GM23248 (cell line): Measurements from ENCODE around the gene GSTM4. TPM values are rescaled to one million over a fixed set of nuclear protein-coding genes. Genes with fewer than 3 reads are reported as not detected.
"Not testable (repeated sequence)": the region's sequence is repeated elsewhere in the genome, so short reads cannot be mapped to it uniquely, and the experiment has no call there.

Experiments
- DNase-seq: peaks from one replicate; pipeline ENCODE4 v3.0.0-alpha.2; 2015
- H2AFZ ChIP-seq: fragments of 200-600 bp; sonication (generic); 2 replicates; pipeline ENCODE4 v1.6.1; 2016; ENCODE audit warnings: antibody characterized with exemption
- H3F3A ChIP-seq: fragments of 200-600 bp; sonication (generic); 2 replicates; pipeline ENCODE4 v1.6.1; 2016; ENCODE audit warnings: mild to moderate bottlenecking, antibody characterized with exemption, mixed run types; ENCODE audit not compliant: insufficient read depth
- H3K27ac ChIP-seq: fragments of 200-600 bp; sonication (generic); 2 replicates; pipeline ENCODE4 v1.5.1; 2016; ENCODE audit warnings: mild to moderate bottlenecking
- H3K27me3 ChIP-seq: fragments of 200-600 bp; sonication (generic); replicated peaks from 2 replicates; pipeline ENCODE4 v1.6.1; 2016; ENCODE audit warnings: mild to moderate bottlenecking; ENCODE audit not compliant: insufficient read depth
- H3K36me3 ChIP-seq: fragments of 200-600 bp; sonication (generic); 2 replicates; pipeline ENCODE4 v1.6.1; 2016; ENCODE audit warnings: low read depth, mild to moderate bottlenecking
- H3K4me1 ChIP-seq: fragments of 200-600 bp; sonication (generic); 2 replicates; pipeline ENCODE4 v1.6.1; 2016; ENCODE audit warnings: mild to moderate bottlenecking; ENCODE audit not compliant: insufficient read depth
- H3K4me2 ChIP-seq: fragments of 200-600 bp; sonication (generic); one replicate; pipeline ENCODE4 v1.6.1; 2016; ENCODE audit warnings: mild to moderate bottlenecking; ENCODE audit not compliant: unreplicated experiment
- H3K4me3 ChIP-seq: fragments of 200-600 bp; sonication (generic); 2 replicates; pipeline ENCODE4 v1.5.1; 2016; ENCODE audit warnings: mild to moderate bottlenecking
- H3K79me2 ChIP-seq: fragments of 200-600 bp; sonication (generic); 2 replicates; pipeline ENCODE4 v1.6.1; 2016; ENCODE audit warnings: mild to moderate bottlenecking; ENCODE audit not compliant: insufficient read depth
- H3K9ac ChIP-seq: fragments of 200-600 bp; sonication (generic); 2 replicates; pipeline ENCODE4 v1.6.1; 2016; ENCODE audit warnings: mild to moderate bottlenecking
- H3K9me2 ChIP-seq: fragments of 200-600 bp; sonication (generic); 2 replicates; pipeline ENCODE4 v1.6.1; 2016; ENCODE audit warnings: mixed run types, mild to moderate bottlenecking, moderate library complexity; ENCODE audit not compliant: insufficient read depth
- H3K9me3 ChIP-seq: fragments of 200-600 bp; sonication (generic); one replicate; pipeline ENCODE4 v1.6.1; 2017; ENCODE audit warnings: low read depth
- H4K20me1 ChIP-seq: fragments of 200-600 bp; sonication (generic); 2 replicates; pipeline ENCODE4 v1.6.0; 2016; ENCODE audit not compliant: insufficient read depth
- EZH2 ChIP-seq: fragments of 200-600 bp; sonication (generic); IDR thresholded peaks from 2 replicates; pipeline ENCODE4 v1.6.1; 2018; ENCODE audit warnings: antibody characterized with exemption, mild to moderate bottlenecking; ENCODE audit not compliant: insufficient read depth, poor library complexity, severe bottlenecking
- EZH2phosphoT487 ChIP-seq: fragments of 200-600 bp; sonication (generic); IDR thresholded peaks from 2 replicates; pipeline ENCODE4 v1.6.1; 2018; ENCODE audit warnings: antibody characterized with exemption, moderate library complexity, mild to moderate bottlenecking, low read depth; ENCODE audit not compliant: insufficient read depth
- WGBS, 2 experiments: methylation state at CpG; one replicate each; pipeline ENCODE4 v1.1.6; 2015 to 2017; ENCODE audit warnings: low lambda C conversion rate in 2 of 2, low coverage in 1 of 2; ENCODE audit errors: missing lambda C conversion rate in 2 of 2; 5-methylcytosine and 5-hydroxymethylcytosine counted together
- in situ Hi-C: fragments of 300-500 bp; cut with MboI; formaldehyde crosslinking; loops from 2 replicates; pipeline ENCODE4 v1.15.0; 2020
- polyA plus RNA-seq: library from polyadenylated mRNA; unstranded; fragments of >200 nt; fragmentation: Nextera tagmentation; extraction: Ambion mirVana; gene quantifications from 2 replicates; pipeline ENCODE4 v1.2.1, GENCODE V29; 2016
- total RNA-seq: library from RNA; depleted of rRNA; stranded (reverse); fragments of >200 nt; shearing (Covaris generic); gene quantifications from 2 replicates; pipeline ENCODE4 v1.2.3, GENCODE V29; 2014

The GSTM4 gene
- total and polyA plus RNA-seq, 2 experiments from 2014 or later: 6.2 to 12.4 TPM

- H3K36me3 ChIP-seq: no peaks in the 10 kb centered on the region
- WGBS, 2 experiments: 8 to 11% methylated on average over 16 to 22 of the region's 22 CpGs
- H3K9me2 ChIP-seq: no peaks in the 10 kb centered on the region
- H3K4me3 ChIP-seq: peak within 1 kb of the TSS; percentile 70
- peak within 1 kb of the TSS; percentile 67 for H3K9ac ChIP-seq
- H3K27me3 ChIP-seq: no peaks in the 10 kb centered on the region
- DNase-seq: peak; percentile 93
- no peak within 1 kb of the TSS for H3K27ac ChIP-seq
- in situ Hi-C loops: no loop called here
- peak within 1 kb of the TSS; percentile 92 for H3K4me2 ChIP-seq
- H2AFZ ChIP-seq: peak within 1 kb of the TSS; percentile 84
- no peaks in the 10 kb centered on the region for H3F3A ChIP-seq
- TF ChIP-seq EZH2 (no peak), EZH2phosphoT487 (no peak)
- no peaks in the 10 kb centered on the region for H3K9me3 ChIP-seq
- H4K20me1 ChIP-seq: no peaks in the 10 kb centered on the region
- H3K79me2 ChIP-seq: no peaks in the 10 kb centered on the region
- H3K4me1 ChIP-seq: peaks cover 10% of the 10 kb centered on the region; the same call in 1 of the 2 replicates
These were observed 11.7 kb downstream of the GSTM4 start, which contains the start of gene GSTM2 for GRCh38 chr1:109667452-109668122. TSS of gene GSTM2 (plus strand) at chr1:109668057. CDS start at chr1:109668116, 59 bp downstream.

DNA sequence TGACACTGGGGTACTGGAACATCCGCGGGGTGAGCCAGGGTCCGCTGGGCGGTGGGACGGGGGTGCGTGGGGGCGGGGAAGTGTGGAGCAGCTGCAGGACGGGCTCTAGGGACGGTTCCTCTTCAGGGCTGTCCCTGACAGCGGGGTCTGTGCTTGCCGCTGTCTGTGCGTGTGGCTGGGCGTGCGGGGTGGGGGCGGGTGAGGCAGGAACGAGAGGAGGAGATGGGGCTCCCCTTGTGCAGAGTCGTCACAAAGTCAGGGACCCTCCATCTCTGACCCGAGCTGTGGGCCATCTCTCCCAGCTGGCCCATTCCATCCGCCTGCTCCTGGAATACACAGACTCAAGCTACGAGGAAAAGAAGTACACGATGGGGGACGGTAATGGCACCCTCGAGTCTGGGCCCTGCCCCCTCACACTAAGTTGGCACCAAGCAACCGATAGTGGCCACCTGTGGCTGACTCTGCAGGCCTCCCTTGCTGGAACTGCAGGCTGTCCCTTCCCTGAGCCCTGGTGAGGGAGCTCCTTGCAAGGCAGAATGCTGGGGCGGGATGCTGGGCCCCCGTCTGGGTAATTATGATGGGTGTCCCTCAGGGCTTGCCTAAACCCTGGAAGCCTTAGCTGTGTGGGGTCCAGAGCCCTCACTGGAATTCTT, 12.3 kb downstream of the GSTM4 start:
- peak overlapping the region; percentile 92 for H3K4me2 ChIP-seq
- TF ChIP-seq EZH2phosphoT487: no peak
- no peak for TF ChIP-seq EZH2
- H4K20me1 ChIP-seq: no peaks in the 10 kb centered on the region
- no peaks in the 10 kb centered on the region for H3K27me3 ChIP-seq
- H3F3A ChIP-seq: no peaks in the 10 kb centered on the region
- WGBS, 2 experiments: 6 to 8% methylated on average over 13 to 18 of the region's 26 CpGs
- H3K36me3 ChIP-seq: no peaks in the 10 kb centered on the region
- peak overlapping the region; percentile 67 for H3K9ac ChIP-seq
- H3K9me2 ChIP-seq: no peaks in the 10 kb centered on the region
- H3K79me2 ChIP-seq: no peaks in the 10 kb centered on the region
- H3K4me3 ChIP-seq: peak overlapping the region; percentile 70
- no peaks in the 10 kb centered on the region for H3K9me3 ChIP-seq
- in situ Hi-C loops: no loop called here
- DNase-seq: peak; percentile 36
- no peak overlapping the region for H3K27ac ChIP-seq
- H3K4me1 ChIP-seq: peaks cover 10% of the 10 kb centered on the region; the same call in 1 of the 2 replicates
- H2AFZ ChIP-seq: peak overlapping the region; percentile 84

DNA sequence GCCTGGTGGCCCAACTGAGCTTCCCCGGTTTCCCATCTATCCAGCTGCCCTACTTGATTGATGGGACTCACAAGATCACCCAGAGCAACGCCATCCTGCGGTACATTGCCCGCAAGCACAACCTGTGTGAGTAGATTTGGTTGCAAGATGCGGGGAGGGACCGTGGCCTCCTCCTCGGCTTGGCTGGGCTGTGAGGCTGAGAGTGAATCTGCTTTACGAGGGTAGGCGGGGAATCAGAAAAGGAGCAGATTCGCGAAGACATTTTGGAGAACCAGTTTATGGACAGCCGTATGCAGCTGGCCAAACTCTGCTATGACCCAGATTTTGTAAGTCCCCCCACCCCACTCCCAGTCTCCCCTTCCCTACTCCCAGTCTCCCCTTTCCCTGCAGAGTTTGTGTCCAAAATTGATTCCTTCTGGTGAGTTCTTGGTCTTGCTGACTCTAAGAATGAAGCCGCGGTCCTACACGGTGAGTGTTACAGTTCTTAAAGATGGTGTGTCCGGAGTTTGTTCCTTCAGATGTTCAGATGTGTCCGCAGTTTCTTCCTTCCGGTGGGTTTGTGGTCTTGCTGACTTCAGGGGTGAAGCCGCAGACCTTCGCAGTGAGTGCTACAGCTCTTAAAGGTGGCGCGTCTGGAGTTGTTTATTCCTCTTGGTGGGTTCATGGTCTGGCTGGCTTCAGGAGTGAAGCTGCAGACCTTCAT, 13.5 kb downstream of the GSTM4 start:
- DNase-seq: no peak
- no peak overlapping the region for H2AFZ ChIP-seq
- H4K20me1 ChIP-seq: no peaks in the 10 kb centered on the region
- H3K27me3 ChIP-seq: no peaks in the 10 kb centered on the region
- 87 to 89% methylated on average over 20 to 22 of the region's 22 CpGs for WGBS, 2 experiments
- no peaks in the 10 kb centered on the region for H3F3A ChIP-seq
- no peaks in the 10 kb centered on the region for H3K9me3 ChIP-seq
- H3K4me1 ChIP-seq: peaks cover 5% of the 10 kb centered on the region; the same call in 1 of the 2 replicates
- H3K9ac ChIP-seq: no peak overlapping the region
- H3K4me3 ChIP-seq: no peak overlapping the region
- no peaks in the 10 kb centered on the region for H3K79me2 ChIP-seq
- no peak overlapping the region for H3K4me2 ChIP-seq
- TF ChIP-seq EZH2 (no peak), EZH2phosphoT487 (no peak)
- H3K9me2 ChIP-seq: no peaks in the 10 kb centered on the region
- no peak overlapping the region for H3K27ac ChIP-seq
- in situ Hi-C loops: no loop called here
- H3K36me3 ChIP-seq: no peaks in the 10 kb centered on the region

DNA sequence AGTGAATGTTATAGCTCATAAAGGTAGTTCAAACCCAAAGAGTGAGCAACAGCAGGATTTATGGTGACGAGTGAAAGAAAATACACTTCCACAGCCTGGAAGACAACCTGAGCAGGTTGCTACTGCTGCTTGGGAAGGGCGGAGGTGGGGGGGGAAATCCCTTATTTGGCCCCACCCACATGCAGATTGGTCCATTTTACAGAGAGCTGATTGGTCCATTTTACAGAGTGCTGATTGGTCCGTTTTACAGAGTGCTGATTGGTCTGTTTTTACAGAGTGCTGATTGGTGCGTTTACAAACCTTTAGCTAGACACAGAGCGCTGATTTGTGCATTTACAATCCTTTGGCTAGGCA, 14.0 kb downstream of the GSTM4 start:
- H3K27ac ChIP-seq, H3K9me3 ChIP-seq, H4K20me1 ChIP-seq, H3K27me3 ChIP-seq, H3K79me2 ChIP-seq, H3K36me3 ChIP-seq, H3F3A ChIP-seq, H3K4me3 ChIP-seq, H2AFZ ChIP-seq, in situ Hi-C loops, H3K4me1 ChIP-seq, H3K4me2 ChIP-seq, DNase-seq, H3K9ac ChIP-seq, H3K9me2 ChIP-seq: not testable (repeated sequence)
- 95 to 96% methylated on average over 4 to 5 of the region's 5 CpGs for WGBS, 2 experiments
